Measurements from ENCODE around the gene METAP1.
"Not testable (repeated sequence)": the region's sequence is repeated elsewhere in the genome, so short reads cannot be mapped to it uniquely, and the experiment has no call there.

The METAP1 gene

GRCh38 chr4:99102634-99103033, 107.1 kb downstream of the METAP1 start:
- DNase-seq: no peak

DNA sequence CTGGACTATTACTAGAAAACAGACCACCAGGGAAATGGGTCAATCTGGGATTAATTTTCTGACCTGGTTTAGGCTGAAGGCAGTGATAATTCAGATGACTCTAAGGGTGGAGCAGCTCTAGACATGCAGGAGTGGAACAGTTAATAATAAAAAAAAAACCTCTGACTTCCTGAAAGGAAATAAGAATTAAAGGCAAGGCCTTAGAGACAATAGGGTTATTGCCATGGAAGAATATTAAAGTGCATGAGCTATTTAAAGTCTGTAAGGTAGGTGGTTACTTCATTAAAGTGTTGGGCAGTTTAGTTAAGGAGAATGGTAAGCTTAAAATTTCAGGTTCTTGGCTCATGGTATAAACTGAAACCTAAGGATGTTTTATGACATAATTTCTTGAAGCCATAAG, 107.6 kb downstream of the METAP1 start:
- no peak for DNase-seq

DNA sequence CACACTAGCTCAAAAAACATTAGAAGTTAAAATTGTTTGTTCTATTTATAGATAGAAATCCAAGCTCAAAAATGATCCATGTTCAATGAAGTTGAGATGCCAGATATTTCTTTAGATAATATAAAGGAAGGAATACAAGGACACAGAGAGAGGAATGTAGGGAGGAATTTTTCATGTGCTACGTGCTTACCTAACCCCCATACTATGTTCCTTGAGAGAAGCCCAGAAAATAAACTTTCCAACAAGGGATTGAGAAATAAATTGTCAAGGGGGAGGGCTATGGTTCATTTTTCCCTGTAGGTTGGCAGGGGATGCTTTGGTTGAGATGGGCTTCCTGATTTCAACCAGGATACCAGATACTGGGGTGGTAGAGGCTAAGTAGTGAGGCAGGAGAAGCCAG, 108.6 kb downstream of the METAP1 start:
- no peak for DNase-seq

GRCh38 chr4:99109286-99109685, 113.8 kb downstream of the METAP1 start:
- DNase-seq: not testable (repeated sequence)

Data from NCI-H1092 (cell line).